Calu3 (cell line): ENCODE results near the gene ERC2. TPM values are rescaled to one million over a fixed set of nuclear protein-coding genes. Genes with fewer than 3 reads are reported as not detected.

Experiments used
- BruUV-seq: library from RNA; stranded (reverse); fragments of 400-500 nt; replicated peaks from 2 replicates; lab custom pipeline; 2021; lab: Mats Ljungman, UMichigan
- CTCF ChIA-PET: fragments of 300-600 bp; sonication (Branson Sonifier 250); formaldehyde crosslinking; loops from one replicate; lab custom pipeline; 2022; ENCODE audit warnings: antibody characterized with exemption; lab: Charles Lee
- DNase-seq: peaks from one replicate; pipeline ENCODE4 v3.0.0; 2022
- H3K27ac Mint-ChIP-seq: one replicate; pipeline ENCODE4 v1.8.0; 2022; ENCODE audit warnings: mixed read lengths; ENCODE audit not compliant: unreplicated experiment
- H3K27me3 Mint-ChIP-seq: one replicate; pipeline ENCODE4 v1.8.0; 2022; ENCODE audit warnings: mixed read lengths; ENCODE audit not compliant: unreplicated experiment
- H3K36me3 Mint-ChIP-seq: one replicate; pipeline ENCODE4 v1.8.0; 2022; ENCODE audit warnings: mild to moderate bottlenecking, moderate library complexity, mixed read lengths; ENCODE audit not compliant: insufficient read depth, unreplicated experiment
- H3K4me1 Mint-ChIP-seq: one replicate; pipeline ENCODE4 v1.8.0; 2022; ENCODE audit warnings: mild to moderate bottlenecking, low read depth, mixed read lengths; ENCODE audit not compliant: unreplicated experiment
- H3K4me3 Mint-ChIP-seq: one replicate; pipeline ENCODE4 v1.8.0; 2022; ENCODE audit warnings: mild to moderate bottlenecking, low read depth, moderate library complexity, mixed read lengths; ENCODE audit not compliant: unreplicated experiment
- H3K9me3 Mint-ChIP-seq: one replicate; pipeline ENCODE4 v1.8.0; 2022; ENCODE audit warnings: low read depth, mixed read lengths; ENCODE audit not compliant: unreplicated experiment
- CTCF ChIP-seq: fragments of 200-600 bp; IDR thresholded peaks from one replicate; pipeline ENCODE4 v1.8.0; 2022; ENCODE audit warnings: antibody characterized with exemption; ENCODE audit not compliant: unreplicated experiment
- intact Hi-C: fragments of 100-400 bp; cut with micrococcal nuclease; formaldehyde crosslinking; loops from one replicate; pipeline ENCODE4 v1.10.0; 2022; ENCODE audit not compliant: unreplicated experiment
- total RNA-seq: library from RNA; stranded (reverse); gene quantifications from 2 replicates; pipeline ENCODE4 v1.2.3, GENCODE V29; 2022

Gene ERC2
- total RNA-seq, 1 experiment from 2014 or later: 0.73 TPM

GRCh38 chr3:56320883-56321282 is 147.4 kb downstream of the ERC2 start:
- intact Hi-C loops: no loop called here
- CTCF ChIA-PET: interaction anchor here (1.0 kb wide), 1 partner anchor 27 kb away, joined by 3 read pairs; no protein-coding TSS in a partner anchor
- H3K4me3 Mint-ChIP-seq: no peak overlapping the region
- no peak overlapping the region for H3K27ac Mint-ChIP-seq
- no peak for TF ChIP-seq CTCF
- no peaks in the 10 kb centered on the region for H3K9me3 Mint-ChIP-seq
- H3K4me1 Mint-ChIP-seq: no peaks in the 10 kb centered on the region
- H3K36me3 Mint-ChIP-seq: no peaks in the 10 kb centered on the region
- BruUV-seq: no TSS peak
- no peak for DNase-seq
- H3K27me3 Mint-ChIP-seq: peaks cover 55% of the 10 kb centered on the region

- no peak overlapping the region for H3K27ac Mint-ChIP-seq
- no peak for TF ChIP-seq CTCF
- BruUV-seq: no TSS peak
- H3K27me3 Mint-ChIP-seq: peaks cover 41% of the 10 kb centered on the region
- CTCF ChIA-PET: no interaction called here
- no peak overlapping the region for H3K4me3 Mint-ChIP-seq
- intact Hi-C loops: no loop called here
- H3K36me3 Mint-ChIP-seq: no peaks in the 10 kb centered on the region
- no peaks in the 10 kb centered on the region for H3K4me1 Mint-ChIP-seq
- no peaks in the 10 kb centered on the region for H3K9me3 Mint-ChIP-seq
- no peak for DNase-seq
Measured at GRCh38 chr3:56318891-56319290, 149.4 kb downstream of the ERC2 start.

GRCh38 chr3:56316944-56317343 is 151.3 kb downstream of the ERC2 start:
- CTCF ChIA-PET: no interaction called here
- Mint-ChIP-seq H3K4me1 (no peaks in the 10 kb centered on the region), H3K36me3 (no peaks in the 10 kb centered on the region), H3K4me3 (no peak overlapping the region), H3K27me3 (peaks cover 41% of the 10 kb centered on the region), H3K27ac (no peak overlapping the region), H3K9me3 (no peaks in the 10 kb centered on the region)
- intact Hi-C loops: no loop called here
- no peak for TF ChIP-seq CTCF
- BruUV-seq: no TSS peak
- no peak for DNase-seq

- intact Hi-C loops: no loop called here
- no peaks in the 10 kb centered on the region for H3K36me3 Mint-ChIP-seq
- no peak for TF ChIP-seq CTCF
- H3K4me3 Mint-ChIP-seq: no peak overlapping the region
- BruUV-seq: no TSS peak
- no peaks in the 10 kb centered on the region for H3K4me1 Mint-ChIP-seq
- CTCF ChIA-PET: no interaction called here
- no peaks in the 10 kb centered on the region for H3K9me3 Mint-ChIP-seq
- no peak overlapping the region for H3K27ac Mint-ChIP-seq
- peaks cover 40% of the 10 kb centered on the region for H3K27me3 Mint-ChIP-seq
- DNase-seq: no peak
Measured at GRCh38 chr3:56314842-56315241, 153.4 kb downstream of the ERC2 start.

- CTCF ChIA-PET: no interaction called here
- Mint-ChIP-seq H3K4me1 (no peaks in the 10 kb centered on the region), H3K9me3 (no peaks in the 10 kb centered on the region)
Measured at GRCh38 chr3:56309465-56309864, 158.8 kb downstream of the ERC2 start.

More at GRCh38 chr3:56309465-56309864, 158.8 kb downstream of the ERC2 start:
- intact Hi-C loops: no loop called here
- H3K27ac Mint-ChIP-seq: no peak overlapping the region
- no peak for DNase-seq
- no peak overlapping the region for H3K4me3 Mint-ChIP-seq
- no peak for TF ChIP-seq CTCF
- no peaks in the 10 kb centered on the region for H3K36me3 Mint-ChIP-seq
- peaks cover 28% of the 10 kb centered on the region for H3K27me3 Mint-ChIP-seq
- no TSS peak for BruUV-seq
